ENCODE measurements around the gene FHDC1.

Gene FHDC1

DNA sequence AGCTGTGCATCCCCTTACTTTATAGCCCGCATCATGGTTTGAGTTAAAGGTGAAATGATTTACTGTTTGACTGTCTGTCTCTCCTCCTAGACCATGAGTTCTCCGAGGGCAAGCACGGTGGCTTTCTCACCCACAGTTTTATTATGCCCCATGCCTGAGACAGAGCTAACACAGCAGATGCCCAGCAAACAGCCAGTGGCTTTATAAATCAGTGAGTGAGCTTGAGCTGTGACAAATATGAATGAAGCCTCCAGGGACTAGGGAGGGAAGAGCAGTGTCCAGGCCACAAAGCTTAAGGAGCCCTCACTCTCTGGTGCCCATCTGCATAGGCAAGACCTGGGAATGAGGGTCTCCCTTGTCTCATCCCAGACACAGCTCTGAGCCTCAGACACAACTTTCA, 57.9 kb downstream of the FHDC1 start:
- no peak for DNase-seq (ENCODE audit: low read depth, low spot score)
- H3K36me3 ChIP-seq (ENCODE audit: insufficient read depth, low read length), result no peaks in the 10 kb centered on the region
- H3K4me3 ChIP-seq, result no peak overlapping the region
- H3K27ac ChIP-seq, result no peak overlapping the region
- no peak overlapping the region for H3K9ac ChIP-seq (ENCODE audit: insufficient read length)
- TF ChIP-seq FOXP2 (optimal IDR thresholded peaks at IDR 0.05; ENCODE audit: control extremely low read depth, extremely low read length, insufficient read depth), result no peak
- no peak for TF ChIP-seq EZH2 (IDR thresholded peaks at IDR 0.05)
- H3K9me3 ChIP-seq (ENCODE audit: low read depth, low read length), result no peaks in the 10 kb centered on the region

DNA sequence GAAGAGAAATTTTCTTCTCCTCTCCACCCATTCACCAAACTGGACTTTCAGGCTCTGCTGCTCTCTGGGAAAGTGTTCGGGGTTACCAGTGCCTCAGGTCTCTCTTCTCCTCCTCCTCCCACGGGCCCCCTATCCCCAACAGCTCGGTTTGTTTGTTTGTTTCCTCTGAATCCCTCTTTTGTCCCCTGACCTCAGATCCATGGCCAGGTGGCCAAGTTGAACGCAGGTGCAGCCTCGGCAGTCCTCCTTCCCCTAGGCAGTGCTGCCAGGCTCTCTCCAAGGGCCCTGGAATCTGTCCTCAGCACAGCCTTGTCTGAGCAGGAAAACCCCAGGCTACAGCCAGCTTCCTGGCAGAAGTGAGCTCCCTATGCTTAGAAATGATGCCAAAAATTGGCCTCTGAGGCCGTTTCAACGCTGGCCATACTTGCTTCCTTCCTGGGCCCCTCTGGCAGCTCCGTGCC, 60.0 kb downstream of the FHDC1 start:
- no peak for TF ChIP-seq FOXP2 (optimal IDR thresholded peaks at IDR 0.05; ENCODE audit: control extremely low read depth, extremely low read length, insufficient read depth)
- TF ChIP-seq EZH2 (IDR thresholded peaks at IDR 0.05), result no peak
- TF ChIP-seq POLR2AphosphoS5 (IDR thresholded peaks at IDR 0.05; ENCODE audit: borderline replicate concordance, low read depth, low read length), result no peak
- H3K9ac ChIP-seq (ENCODE audit: insufficient read length), result no peak overlapping the region
- H3K4me3 ChIP-seq, result no peak overlapping the region
- H3K9me3 ChIP-seq (ENCODE audit: low read depth, low read length), result no peaks in the 10 kb centered on the region
- no peak for DNase-seq (ENCODE audit: low read depth, low spot score)
- H3K36me3 ChIP-seq (ENCODE audit: insufficient read depth, low read length), result no peaks in the 10 kb centered on the region
- H3K27ac ChIP-seq, result no peak overlapping the region

DNA sequence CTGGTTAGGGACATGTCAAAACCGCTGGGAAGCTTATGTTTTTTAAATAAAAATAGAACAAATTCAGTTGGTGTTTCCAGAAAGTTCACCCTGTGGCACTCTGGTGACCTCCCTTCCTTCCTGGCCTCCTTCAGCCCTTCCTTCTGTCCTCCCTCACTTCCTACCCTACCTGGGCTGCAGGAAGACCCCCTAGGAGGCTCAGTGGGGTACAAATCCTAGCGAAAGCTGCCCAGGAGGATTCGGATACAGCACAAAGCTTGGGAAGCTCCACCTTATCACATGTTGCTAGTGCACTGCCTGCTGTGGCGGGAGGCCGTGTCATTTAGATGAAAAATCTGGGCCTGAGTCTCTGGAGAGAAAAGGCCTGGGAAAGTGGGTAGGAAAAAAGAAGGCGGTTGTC, 60.5 kb downstream of the FHDC1 start:
- DNase-seq (ENCODE audit: low read depth, low spot score), result no peak
- H3K27ac ChIP-seq, result no peak overlapping the region
- H3K4me3 ChIP-seq, result no peak overlapping the region
- no peak for TF ChIP-seq EZH2 (IDR thresholded peaks at IDR 0.05)
- no peak for TF ChIP-seq POLR2AphosphoS5 (IDR thresholded peaks at IDR 0.05; ENCODE audit: borderline replicate concordance, low read depth, low read length)
- no peak for TF ChIP-seq FOXP2 (optimal IDR thresholded peaks at IDR 0.05; ENCODE audit: control extremely low read depth, extremely low read length, insufficient read depth)
- H3K9me3 ChIP-seq (ENCODE audit: low read depth, low read length), result no peaks in the 10 kb centered on the region
- H3K36me3 ChIP-seq (ENCODE audit: insufficient read depth, low read length), result no peaks in the 10 kb centered on the region
- H3K9ac ChIP-seq (ENCODE audit: insufficient read length), result no peak overlapping the region

DNA sequence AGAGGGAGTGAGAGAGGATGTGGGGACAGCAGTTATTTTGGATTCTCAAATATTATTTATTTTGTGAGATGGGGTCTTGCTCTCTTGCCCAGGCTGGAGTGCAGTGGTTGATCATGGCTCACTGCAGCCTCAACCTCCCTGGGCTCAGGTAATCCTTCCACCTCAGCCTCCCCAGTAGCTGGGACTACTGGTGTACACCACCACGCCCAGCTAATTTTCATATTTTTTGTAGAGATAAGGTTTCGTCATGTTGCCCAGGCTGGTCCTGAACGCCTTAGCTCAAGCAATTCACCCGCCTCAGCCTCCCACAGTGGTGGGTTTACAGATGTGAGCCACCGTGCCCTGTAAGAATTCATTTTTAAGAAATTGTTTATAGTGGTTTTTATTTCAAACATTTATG, 61.2 kb downstream of the FHDC1 start:
- H3K27ac ChIP-seq, result no peak overlapping the region
- no peak overlapping the region for H3K4me3 ChIP-seq
- H3K9me3 ChIP-seq (ENCODE audit: low read depth, low read length), result no peaks in the 10 kb centered on the region
- no peaks in the 10 kb centered on the region for H3K36me3 ChIP-seq (ENCODE audit: insufficient read depth, low read length)
- TF ChIP-seq POLR2AphosphoS5 (IDR thresholded peaks at IDR 0.05; ENCODE audit: borderline replicate concordance, low read depth, low read length) (no peak), EZH2 (IDR thresholded peaks at IDR 0.05) (no peak), FOXP2 (optimal IDR thresholded peaks at IDR 0.05; ENCODE audit: control extremely low read depth, extremely low read length, insufficient read depth) (no peak)
- H3K9ac ChIP-seq (ENCODE audit: insufficient read length), result no peak overlapping the region
- DNase-seq (ENCODE audit: low read depth, low spot score), result no peak

DNA sequence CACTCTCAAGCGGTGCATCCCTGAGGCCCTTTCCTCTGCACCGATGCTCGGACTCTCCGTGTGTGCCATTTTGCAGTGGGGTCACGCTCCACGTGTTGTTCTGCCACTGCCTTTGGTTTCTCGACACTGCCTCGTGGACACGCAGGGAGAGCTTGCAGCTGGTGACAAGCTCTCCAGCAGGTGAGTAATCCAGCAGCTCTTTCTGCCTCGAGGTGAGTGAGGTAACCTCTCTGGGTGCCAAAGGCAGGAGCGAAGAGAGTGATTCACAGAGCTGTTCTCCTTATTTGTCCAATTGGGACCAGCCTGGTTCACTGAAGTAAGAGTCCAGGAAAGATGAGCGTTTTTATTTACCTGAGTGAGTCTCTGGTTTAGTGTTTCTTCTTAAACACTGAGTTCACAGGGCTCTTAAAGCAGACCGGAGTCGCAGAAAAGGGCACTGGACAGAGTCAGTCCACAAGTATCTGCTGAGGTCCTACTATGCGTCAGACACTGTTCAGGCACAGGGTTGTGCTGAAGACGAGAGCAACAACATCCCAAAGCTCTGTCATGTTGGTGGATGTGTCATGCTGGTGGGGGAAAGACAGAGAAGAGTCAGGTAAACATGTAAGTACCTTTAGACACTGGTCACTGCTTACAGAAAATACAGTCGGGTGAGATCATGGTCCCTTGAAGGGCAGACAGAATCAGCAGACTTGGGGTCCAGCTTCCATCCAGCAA, 61.8 kb downstream of the FHDC1 start:
- TF ChIP-seq EZH2 (IDR thresholded peaks at IDR 0.05) (no peak), FOXP2 (optimal IDR thresholded peaks at IDR 0.05; ENCODE audit: control extremely low read depth, extremely low read length, insufficient read depth) (no peak)
- Histone ChIP-seq H3K27ac (no peak overlapping the region), H3K9me3 (ENCODE audit: low read depth, low read length) (no peaks in the 10 kb centered on the region), H3K9ac (ENCODE audit: insufficient read length) (no peak overlapping the region), H3K4me3 (no peak overlapping the region), H3K36me3 (ENCODE audit: insufficient read depth, low read length) (no peaks in the 10 kb centered on the region)
- no peak for DNase-seq (ENCODE audit: low read depth, low spot score)

DNA sequence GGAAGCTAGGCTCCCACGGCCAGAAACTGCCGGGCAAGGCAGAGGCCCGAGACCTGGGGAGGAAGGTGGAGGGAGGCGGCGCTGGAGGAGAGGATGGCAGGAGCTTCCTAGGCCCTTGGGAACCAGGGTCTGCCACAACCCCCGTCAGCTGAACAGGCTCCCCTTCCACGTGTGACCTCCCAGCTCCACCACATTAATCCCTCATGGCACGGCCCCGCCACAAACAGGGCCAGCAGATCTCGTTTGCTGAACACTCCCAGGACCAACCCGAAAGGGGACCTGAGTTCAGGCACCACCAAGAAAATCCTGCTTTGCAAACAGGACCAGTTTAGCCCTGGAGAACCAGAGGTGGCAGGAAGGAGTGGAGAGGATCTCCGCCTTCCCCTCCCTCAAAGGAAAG, 62.7 kb downstream of the FHDC1 start:
- TF ChIP-seq POLR2AphosphoS5 (IDR thresholded peaks at IDR 0.05; ENCODE audit: borderline replicate concordance, low read depth, low read length) (no peak), EZH2 (IDR thresholded peaks at IDR 0.05) (no peak), FOXP2 (optimal IDR thresholded peaks at IDR 0.05; ENCODE audit: control extremely low read depth, extremely low read length, insufficient read depth) (no peak)
- Histone ChIP-seq H3K36me3 (ENCODE audit: insufficient read depth, low read length) (no peaks in the 10 kb centered on the region), H3K9ac (ENCODE audit: insufficient read length) (no peak overlapping the region), H3K27ac (no peak overlapping the region), H3K4me3 (no peak overlapping the region), H3K9me3 (ENCODE audit: low read depth, low read length) (no peaks in the 10 kb centered on the region)
- DNase-seq (ENCODE audit: low read depth, low spot score), result no peak

DNA sequence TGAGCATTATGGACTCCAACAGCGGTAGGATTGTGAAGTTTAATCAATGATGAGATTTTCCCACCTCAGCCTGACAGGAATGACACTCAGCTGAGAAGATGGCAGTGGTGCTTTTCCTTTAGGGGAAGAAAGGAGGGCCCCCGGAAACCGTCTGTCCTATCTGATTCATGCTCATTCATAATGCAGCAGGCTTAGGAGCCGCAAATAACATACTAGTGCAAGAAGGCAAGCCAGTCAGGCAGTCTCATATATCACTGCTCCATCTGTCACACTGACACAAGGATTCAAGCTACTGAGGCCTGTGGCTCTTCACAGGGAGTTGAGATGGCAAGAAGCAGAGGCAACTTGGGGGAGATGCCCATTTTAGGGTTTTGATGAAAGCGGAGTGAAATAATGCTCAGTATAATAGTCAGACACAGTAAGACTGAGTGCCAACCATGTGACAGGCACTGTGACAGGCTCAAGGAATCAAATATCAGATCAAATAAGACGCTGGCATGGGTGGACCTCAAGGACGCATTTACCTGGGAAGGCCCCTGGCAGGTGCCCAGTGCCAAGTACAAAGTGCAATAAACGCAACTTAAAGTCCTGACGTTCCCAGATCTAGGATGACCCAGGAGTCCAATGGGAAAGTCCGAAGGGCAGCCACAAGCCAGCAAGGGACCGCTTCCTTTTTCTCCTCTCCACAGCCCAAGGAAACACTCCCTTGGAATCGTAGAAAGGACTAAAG, 63.4 kb downstream of the FHDC1 start:
- Histone ChIP-seq H3K36me3 (ENCODE audit: insufficient read depth, low read length) (no peaks in the 10 kb centered on the region), H3K27ac (no peak overlapping the region), H3K9ac (ENCODE audit: insufficient read length) (no peak overlapping the region), H3K9me3 (ENCODE audit: low read depth, low read length) (no peaks in the 10 kb centered on the region), H3K4me3 (no peak overlapping the region)
- TF ChIP-seq POLR2AphosphoS5 (IDR thresholded peaks at IDR 0.05; ENCODE audit: borderline replicate concordance, low read depth, low read length) (no peak), FOXP2 (optimal IDR thresholded peaks at IDR 0.05; ENCODE audit: control extremely low read depth, extremely low read length, insufficient read depth) (no peak), EZH2 (IDR thresholded peaks at IDR 0.05) (no peak)
- no peak for DNase-seq (ENCODE audit: low read depth, low spot score)

DNA sequence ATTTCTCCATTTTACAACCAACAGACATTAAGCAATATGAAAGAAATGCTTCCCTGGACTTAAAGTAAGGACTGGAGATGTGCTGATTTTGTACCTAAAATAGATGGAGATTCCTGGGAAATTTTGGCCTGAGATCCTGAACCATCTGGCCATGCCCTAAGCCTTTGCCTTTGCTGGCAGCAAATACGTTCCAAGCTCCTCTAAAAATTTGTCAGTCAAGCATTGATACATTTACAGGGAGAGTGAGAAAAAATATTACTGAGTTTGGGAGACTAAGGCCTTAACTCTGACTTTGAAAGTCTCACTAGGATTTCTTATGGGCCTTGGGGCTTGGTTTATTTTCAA, 63.9 kb downstream of the FHDC1 start:
- TF ChIP-seq EZH2 (IDR thresholded peaks at IDR 0.05) (no peak), POLR2AphosphoS5 (IDR thresholded peaks at IDR 0.05; ENCODE audit: borderline replicate concordance, low read depth, low read length) (no peak), FOXP2 (optimal IDR thresholded peaks at IDR 0.05; ENCODE audit: control extremely low read depth, extremely low read length, insufficient read depth) (no peak)
- Histone ChIP-seq H3K27ac (no peak overlapping the region), H3K4me3 (no peak overlapping the region), H3K9me3 (ENCODE audit: low read depth, low read length) (no peaks in the 10 kb centered on the region), H3K9ac (ENCODE audit: insufficient read length) (no peak overlapping the region), H3K36me3 (ENCODE audit: insufficient read depth, low read length) (no peaks in the 10 kb centered on the region)
- no peak for DNase-seq (ENCODE audit: low read depth, low spot score)

Measured in SK-N-MC (cell line).